ENCODE measurements around the gene SRR. TPM values are rescaled to one million over a fixed set of nuclear protein-coding genes. Genes with fewer than 3 reads are reported as not detected.
A peak's percentile ranks its signal among the peaks of the same experiment; 100 is the strongest.

SRR gene
- total and polyA plus RNA-seq, 5 donors from 2014 or later: 2.9 to 9.2 (median 7.8) TPM

DNA sequence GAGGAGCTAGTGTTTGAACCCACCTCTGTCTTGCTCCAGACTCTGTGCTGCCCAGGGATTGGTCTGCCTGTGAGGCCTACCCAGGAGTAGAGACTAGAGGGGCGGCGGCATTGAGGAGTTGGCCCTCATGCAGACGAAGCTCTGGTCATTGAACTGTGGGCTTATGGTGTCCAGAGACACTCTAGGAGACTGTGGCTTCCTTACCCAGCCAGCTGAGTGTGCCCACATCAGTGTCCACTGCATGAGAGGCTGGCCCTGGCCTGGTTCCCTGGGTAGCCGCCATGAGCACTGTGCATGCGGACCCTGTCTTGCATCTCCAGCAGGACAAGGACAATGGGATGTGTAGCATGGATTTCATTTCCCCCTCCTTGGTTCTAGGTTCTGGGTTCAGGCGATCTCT lies 47.5 kb downstream of the SRR start:
- no peak for DNase-seq
- peaks cover 0 to 23% (median 13%) of the 10 kb centered on the region in 4 donors for H3K4me1 Mint-ChIP-seq

GRCh38 chr17:2354311-2354710 lies 50.6 kb downstream of the SRR start:
- peak overlapping the region in 2 of 4 donors; percentile 44 to 78 for H3K4me3 Mint-ChIP-seq
- no peak overlapping the region for H3K27ac ChIP-seq (ENCODE audit: insufficient read depth, low read length, poor library complexity, severe bottlenecking)
- H3K27me3 ChIP-seq (ENCODE audit: control insufficient read depth, insufficient read depth, low read length): no peaks in the 10 kb centered on the region
- H3K27ac Mint-ChIP-seq: peak overlapping the region in 2 of 3 donors; percentile 59 to 83
- no peaks in the 10 kb centered on the region for H3K36me3 ChIP-seq (ENCODE audit: control insufficient read depth, insufficient read depth, low read length)
- no peaks in the 10 kb centered on the region for H3K9me3 ChIP-seq (ENCODE audit: control insufficient read depth in 2 of 2, low read length in 2 of 2)
- H3K4me1 Mint-ChIP-seq: peaks cover 0 to 23% (median 13%) of the 10 kb centered on the region in 4 donors
- ATAC-seq (ENCODE audit: low read depth in 2 of 2) (no peak), DNase-seq (no peak)
- H3K4me3 ChIP-seq (ENCODE audit: low read depth, low read length): peak overlapping the region; percentile 32
- H3K4me1 ChIP-seq (ENCODE audit: control insufficient read depth, insufficient read depth, low read length, poor library complexity, severe bottlenecking): peaks cover 17% of the 10 kb centered on the region
- peaks cover 3% of the 10 kb centered on the region for H3K36me3 Mint-ChIP-seq
- H3K9me3 Mint-ChIP-seq: no peaks in the 10 kb centered on the region
- no peaks in the 10 kb centered on the region for H3K27me3 Mint-ChIP-seq

More for the DNA sequence above, 47.5 kb downstream of the SRR start:
- Histone ChIP-seq H3K27ac (ENCODE audit: insufficient read depth, low read length, poor library complexity, severe bottlenecking) (no peak overlapping the region), H3K36me3 (ENCODE audit: control insufficient read depth, insufficient read depth, low read length) (peaks cover 4% of the 10 kb centered on the region), H3K4me1 (ENCODE audit: control insufficient read depth, insufficient read depth, low read length, poor library complexity, severe bottlenecking) (peaks cover 17% of the 10 kb centered on the region), H3K9me3 (ENCODE audit: control insufficient read depth in 2 of 2, low read length in 2 of 2) (no peaks in the 10 kb centered on the region), H3K27me3 (ENCODE audit: control insufficient read depth, insufficient read depth, low read length) (no peaks in the 10 kb centered on the region), H3K4me3 (ENCODE audit: low read depth, low read length) (no peak overlapping the region)
- no peaks in the 10 kb centered on the region for H3K36me3 Mint-ChIP-seq
- no peak for ATAC-seq (ENCODE audit: low read depth in 2 of 2)
- H3K4me3 Mint-ChIP-seq: no peak overlapping the region
- H3K27me3 Mint-ChIP-seq: no peaks in the 10 kb centered on the region
- H3K9me3 Mint-ChIP-seq: no peaks in the 10 kb centered on the region
- no peak overlapping the region for H3K27ac Mint-ChIP-seq

DNA sequence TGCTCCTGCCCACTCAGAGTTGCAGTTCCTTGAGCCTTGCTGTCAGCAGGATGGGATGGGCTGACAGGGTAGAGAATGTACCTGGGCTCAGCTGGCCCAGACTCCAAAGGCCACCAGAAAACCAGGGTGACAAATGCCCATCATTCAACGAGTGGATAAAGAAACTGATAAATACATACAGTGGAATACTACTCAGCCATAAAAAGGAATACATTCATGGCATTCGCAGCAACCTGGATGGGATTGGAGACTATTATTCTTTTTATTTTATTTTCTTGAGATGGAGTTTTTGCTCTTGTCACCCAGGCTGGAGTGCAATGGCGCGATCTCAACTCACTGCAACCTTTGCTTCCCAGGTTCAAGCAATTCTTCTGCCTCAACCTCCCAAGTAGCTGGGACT lies 53.5 kb downstream of the SRR start:
- Mint-ChIP-seq H3K4me3 (no peak overlapping the region), H3K9me3 (no peaks in the 10 kb centered on the region), H3K36me3 (peaks cover 3% of the 10 kb centered on the region), H3K27ac (no peak overlapping the region), H3K27me3 (no peaks in the 10 kb centered on the region), H3K4me1 (peaks cover 0 to 22% (median 13%) of the 10 kb centered on the region in 4 donors)
- peaks cover 17% of the 10 kb centered on the region for H3K4me1 ChIP-seq (ENCODE audit: control insufficient read depth, insufficient read depth, low read length, poor library complexity, severe bottlenecking)
- DNase-seq (no peak), ATAC-seq (ENCODE audit: low read depth in 2 of 2) (no peak)
- no peaks in the 10 kb centered on the region for H3K9me3 ChIP-seq (ENCODE audit: control insufficient read depth in 2 of 2, low read length in 2 of 2)
- H3K4me3 ChIP-seq (ENCODE audit: low read depth, low read length): no peak overlapping the region
- H3K27me3 ChIP-seq (ENCODE audit: control insufficient read depth, insufficient read depth, low read length): no peaks in the 10 kb centered on the region
- H3K27ac ChIP-seq (ENCODE audit: insufficient read depth, low read length, poor library complexity, severe bottlenecking): no peak overlapping the region
- H3K36me3 ChIP-seq (ENCODE audit: control insufficient read depth, insufficient read depth, low read length): no peaks in the 10 kb centered on the region

DNA sequence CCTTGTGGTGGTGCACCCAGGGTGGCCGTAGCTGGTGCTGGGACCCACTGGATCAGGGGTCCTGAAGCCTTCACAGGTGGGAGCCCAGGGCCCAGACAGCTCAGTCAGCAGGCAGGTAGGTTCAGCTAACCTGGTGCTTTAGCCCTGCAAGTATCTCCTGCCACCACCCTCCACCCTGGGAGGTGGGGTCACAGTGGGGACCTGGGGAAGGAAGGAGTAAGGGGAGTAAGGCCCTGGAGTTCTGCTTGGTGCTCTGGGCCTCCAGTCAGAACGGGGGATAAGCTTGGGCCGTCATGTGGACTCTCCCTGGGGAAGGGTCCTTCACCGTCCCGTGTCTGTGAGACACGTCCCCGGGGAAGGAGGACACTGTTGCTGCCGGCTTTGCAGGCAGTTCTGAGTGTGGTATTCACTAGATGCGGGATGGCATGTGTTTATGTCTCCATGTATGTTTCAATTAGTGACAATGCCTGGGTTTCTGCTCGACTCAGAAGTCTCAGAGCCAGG lies 54.2 kb downstream of the SRR start:
- Mint-ChIP-seq H3K4me1 (peaks cover 0 to 17% (median 12%) of the 10 kb centered on the region in 4 donors), H3K9me3 (no peaks in the 10 kb centered on the region), H3K27me3 (no peaks in the 10 kb centered on the region), H3K36me3 (peaks cover 7% of the 10 kb centered on the region), H3K27ac (no peak overlapping the region), H3K4me3 (no peak overlapping the region)
- Histone ChIP-seq H3K36me3 (ENCODE audit: control insufficient read depth, insufficient read depth, low read length) (no peaks in the 10 kb centered on the region), H3K9me3 (ENCODE audit: control insufficient read depth in 2 of 2, low read length in 2 of 2) (no peaks in the 10 kb centered on the region), H3K4me1 (ENCODE audit: control insufficient read depth, insufficient read depth, low read length, poor library complexity, severe bottlenecking) (peaks cover 15% of the 10 kb centered on the region), H3K4me3 (ENCODE audit: low read depth, low read length) (no peak overlapping the region), H3K27me3 (ENCODE audit: control insufficient read depth, insufficient read depth, low read length) (no peaks in the 10 kb centered on the region), H3K27ac (ENCODE audit: insufficient read depth, low read length, poor library complexity, severe bottlenecking) (no peak overlapping the region)
- ATAC-seq (ENCODE audit: low read depth in 2 of 2): no peak
- DNase-seq: no peak

DNA sequence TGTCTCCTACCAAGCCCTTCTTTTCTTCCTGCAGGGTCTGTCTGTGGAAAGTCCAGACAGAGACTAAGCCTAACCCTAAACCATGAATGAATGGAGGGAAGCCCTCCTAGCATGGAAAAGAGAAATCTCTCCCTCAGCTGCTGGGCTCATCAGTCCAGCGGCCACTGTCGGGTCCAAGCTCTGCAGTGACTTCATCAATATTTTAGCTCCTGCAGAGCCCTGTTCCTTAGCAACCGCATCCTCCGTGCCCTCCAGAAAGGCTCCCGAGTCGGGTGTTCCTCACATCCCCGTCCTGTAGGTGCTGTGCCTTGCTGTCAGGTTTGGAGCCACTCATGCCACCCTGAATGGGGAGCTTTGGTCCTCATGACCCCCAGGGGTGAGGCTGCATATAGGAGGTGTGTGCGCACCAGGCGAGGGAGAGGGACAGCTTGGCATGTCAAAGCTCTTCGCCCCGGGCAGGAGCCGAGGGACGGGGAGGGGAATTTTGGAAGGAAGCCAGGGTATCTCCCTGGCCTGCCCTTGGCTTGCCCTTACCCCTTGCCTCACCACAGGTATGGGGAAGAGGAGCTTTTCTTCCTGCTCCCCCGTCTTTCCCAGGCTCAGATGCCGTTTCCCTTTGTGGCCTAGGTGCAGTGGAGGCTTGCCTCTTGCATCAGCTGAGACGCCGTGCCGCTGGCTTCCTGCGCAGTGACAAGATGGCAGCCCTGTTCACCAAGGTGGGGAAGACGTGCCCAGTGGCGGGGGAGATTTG lies 57.4 kb downstream of the SRR start:
- Mint-ChIP-seq H3K36me3 (peaks cover 7% of the 10 kb centered on the region), H3K4me1 (no peaks in the 10 kb centered on the region), H3K27me3 (no peaks in the 10 kb centered on the region), H3K9me3 (no peaks in the 10 kb centered on the region), H3K4me3 (no peak overlapping the region), H3K27ac (peak overlapping the region in 1 of 3 donors; percentile 15)
- Histone ChIP-seq H3K4me1 (ENCODE audit: control insufficient read depth, insufficient read depth, low read length, poor library complexity, severe bottlenecking) (no peaks in the 10 kb centered on the region), H3K9me3 (ENCODE audit: control insufficient read depth in 2 of 2, low read length in 2 of 2) (no peaks in the 10 kb centered on the region), H3K4me3 (ENCODE audit: low read depth, low read length) (no peak overlapping the region), H3K36me3 (ENCODE audit: control insufficient read depth, insufficient read depth, low read length) (peaks cover 4% of the 10 kb centered on the region), H3K27me3 (ENCODE audit: control insufficient read depth, insufficient read depth, low read length) (no peaks in the 10 kb centered on the region), H3K27ac (ENCODE audit: insufficient read depth, low read length, poor library complexity, severe bottlenecking) (no peak overlapping the region)
- DNase-seq (no peak), ATAC-seq (ENCODE audit: low read depth in 2 of 2) (no peak)

GRCh38 chr17:2362016-2362415 lies 58.3 kb downstream of the SRR start:
- Histone ChIP-seq H3K9me3 (ENCODE audit: control insufficient read depth in 2 of 2, low read length in 2 of 2) (no peaks in the 10 kb centered on the region), H3K27ac (ENCODE audit: insufficient read depth, low read length, poor library complexity, severe bottlenecking) (no peak overlapping the region), H3K4me1 (ENCODE audit: control insufficient read depth, insufficient read depth, low read length, poor library complexity, severe bottlenecking) (no peaks in the 10 kb centered on the region), H3K4me3 (ENCODE audit: low read depth, low read length) (no peak overlapping the region), H3K27me3 (ENCODE audit: control insufficient read depth, insufficient read depth, low read length) (no peaks in the 10 kb centered on the region), H3K36me3 (ENCODE audit: control insufficient read depth, insufficient read depth, low read length) (peaks cover 4% of the 10 kb centered on the region)
- H3K9me3 Mint-ChIP-seq: no peaks in the 10 kb centered on the region
- peaks cover 7% of the 10 kb centered on the region for H3K36me3 Mint-ChIP-seq
- no peaks in the 10 kb centered on the region for H3K27me3 Mint-ChIP-seq
- no peak overlapping the region for H3K4me3 Mint-ChIP-seq
- no peak for DNase-seq
- H3K4me1 Mint-ChIP-seq: no peaks in the 10 kb centered on the region
- no peak for ATAC-seq (ENCODE audit: low read depth in 2 of 2)
- H3K27ac Mint-ChIP-seq: no peak overlapping the region

DNA sequence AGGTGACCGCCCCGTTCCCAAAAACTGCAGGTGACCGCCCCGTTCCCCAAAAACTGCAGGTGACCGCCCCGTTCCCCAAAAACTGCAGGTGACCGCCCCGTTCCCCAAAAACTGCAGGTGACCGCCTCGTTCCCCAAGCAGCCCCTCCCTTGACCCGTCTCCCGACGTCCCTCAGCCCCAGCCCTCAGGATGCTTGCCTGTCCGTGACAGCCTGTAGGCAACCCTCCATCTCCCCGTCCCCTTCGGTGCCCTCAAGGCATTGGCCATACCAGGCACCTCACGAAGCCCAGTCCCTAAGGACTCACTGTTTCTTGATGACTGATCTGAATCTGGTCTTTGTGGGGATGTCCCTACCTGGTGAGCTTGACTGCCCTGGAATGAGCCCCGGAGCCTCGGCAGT lies 58.7 kb downstream of the SRR start:
- H3K27me3 ChIP-seq (ENCODE audit: control insufficient read depth, insufficient read depth, low read length): no peaks in the 10 kb centered on the region
- ATAC-seq (ENCODE audit: low read depth in 2 of 2) (no peak), DNase-seq (no peak)
- Mint-ChIP-seq H3K27ac (peak overlapping the region in 1 of 3 donors; percentile 36), H3K9me3 (no peaks in the 10 kb centered on the region), H3K4me3 (no peak overlapping the region), H3K27me3 (no peaks in the 10 kb centered on the region), H3K36me3 (peaks cover 7% of the 10 kb centered on the region), H3K4me1 (no peaks in the 10 kb centered on the region)
- no peaks in the 10 kb centered on the region for H3K4me1 ChIP-seq (ENCODE audit: control insufficient read depth, insufficient read depth, low read length, poor library complexity, severe bottlenecking)
- no peaks in the 10 kb centered on the region for H3K9me3 ChIP-seq (ENCODE audit: control insufficient read depth in 2 of 2, low read length in 2 of 2)
- no peak overlapping the region for H3K4me3 ChIP-seq (ENCODE audit: low read depth, low read length)
- H3K36me3 ChIP-seq (ENCODE audit: control insufficient read depth, insufficient read depth, low read length): peaks cover 4% of the 10 kb centered on the region
- H3K27ac ChIP-seq (ENCODE audit: insufficient read depth, low read length, poor library complexity, severe bottlenecking): no peak overlapping the region

- DNase-seq: no peak
- H3K4me3 ChIP-seq (ENCODE audit: low read depth, low read length): no peak overlapping the region
- Mint-ChIP-seq H3K4me3 (no peak overlapping the region), H3K36me3 (peaks cover 3% of the 10 kb centered on the region), H3K4me1 (no peaks in the 10 kb centered on the region), H3K27me3 (no peaks in the 10 kb centered on the region), H3K27ac (no peak overlapping the region), H3K9me3 (no peaks in the 10 kb centered on the region)
- no peaks in the 10 kb centered on the region for H3K4me1 ChIP-seq (ENCODE audit: control insufficient read depth, insufficient read depth, low read length, poor library complexity, severe bottlenecking)
- H3K9me3 ChIP-seq (ENCODE audit: control insufficient read depth in 2 of 2, low read length in 2 of 2): no peaks in the 10 kb centered on the region
- no peaks in the 10 kb centered on the region for H3K27me3 ChIP-seq (ENCODE audit: control insufficient read depth, insufficient read depth, low read length)
- H3K36me3 ChIP-seq (ENCODE audit: control insufficient read depth, insufficient read depth, low read length): peaks cover 4% of the 10 kb centered on the region
- H3K27ac ChIP-seq (ENCODE audit: insufficient read depth, low read length, poor library complexity, severe bottlenecking): no peak overlapping the region
- no peak for ATAC-seq (ENCODE audit: low read depth in 2 of 2)
These were observed 59.1 kb downstream of the SRR start for GRCh38 chr17:2362881-2363280.
